ENCODE measurements around the gene CBLB. TPM values are rescaled to one million over a fixed set of nuclear protein-coding genes. Genes with fewer than 3 reads are reported as not detected.
"Not testable (repeated sequence)": the region's sequence is repeated elsewhere in the genome, so short reads cannot be mapped to it uniquely, and the experiment has no call there.

Gene CBLB
- total RNA-seq, 2 donors from 2014 or later, result 28.2 to 62.8 TPM

- no peaks in the 10 kb centered on the region for H3K9me3 ChIP-seq
- no peaks in the 10 kb centered on the region for H3K36me3 ChIP-seq
- H3K4me1 ChIP-seq (replicated peaks), result no peaks in the 10 kb centered on the region
- no peak for DNase-seq (ENCODE audit: low spot score)
- H3K27me3 ChIP-seq (replicated peaks; ENCODE audit: insufficient read depth), result no peaks in the 10 kb centered on the region
- WGBS, result 74% methylated on average over 3 of the region's 3 CpGs
- no peak overlapping the region for H3K4me3 ChIP-seq
- TF ChIP-seq POLR2A (IDR thresholded peaks at IDR 0.05), result no peak
- TF ChIP-seq POLR2AphosphoS5 (IDR thresholded peaks at IDR 0.05), result no peak
- TF ChIP-seq CTCF (IDR thresholded peaks at IDR 0.05), result no peak
- intact Hi-C loops (cut with DNase I), result no loop called here
- H3K27ac ChIP-seq, result no peak overlapping the region
Measured at GRCh38 chr3:105728771-105729312, 140.0 kb downstream of the CBLB start.

GRCh38 chr3:105727036-105727435, 141.8 kb downstream of the CBLB start:
- intact Hi-C loops (cut with DNase I); H3K27me3 ChIP-seq (replicated peaks; ENCODE audit: insufficient read depth); H3K4me3 ChIP-seq; DNase-seq (ENCODE audit: low spot score); H3K27ac ChIP-seq; H3K4me1 ChIP-seq (replicated peaks); H3K36me3 ChIP-seq; H3K9me3 ChIP-seq: not testable (repeated sequence)
- WGBS, result 97% methylated on average over 3 of the region's 3 CpGs

- intact Hi-C loops (cut with DNase I), result no loop called here
- no peak for DNase-seq (ENCODE audit: low spot score)
Measured at GRCh38 chr3:105722943-105723556, 145.8 kb downstream of the CBLB start.

GRCh38 chr3:105719791-105720190, 149.0 kb downstream of the CBLB start:
- H3K27ac ChIP-seq, result no peak overlapping the region
- 89% methylated on average over 12 of the region's 12 CpGs for WGBS
- intact Hi-C loops (cut with DNase I), result no loop called here
- H3K36me3 ChIP-seq, result no peaks in the 10 kb centered on the region
- TF ChIP-seq POLR2A (IDR thresholded peaks at IDR 0.05) (no peak), CTCF (IDR thresholded peaks at IDR 0.05) (no peak), POLR2AphosphoS5 (IDR thresholded peaks at IDR 0.05) (no peak)
- no peak for DNase-seq (ENCODE audit: low spot score)
- H3K27me3 ChIP-seq (replicated peaks; ENCODE audit: insufficient read depth), result no peaks in the 10 kb centered on the region
- no peaks in the 10 kb centered on the region for H3K9me3 ChIP-seq
- H3K4me3 ChIP-seq, result no peak overlapping the region
- H3K4me1 ChIP-seq (replicated peaks), result no peaks in the 10 kb centered on the region

More at GRCh38 chr3:105722943-105723556, 145.8 kb downstream of the CBLB start:
- no peaks in the 10 kb centered on the region for H3K4me1 ChIP-seq (replicated peaks)
- H3K4me3 ChIP-seq, result no peak overlapping the region
- no peak for TF ChIP-seq POLR2AphosphoS5 (IDR thresholded peaks at IDR 0.05)
- TF ChIP-seq CTCF (IDR thresholded peaks at IDR 0.05), result no peak
- no peak for TF ChIP-seq POLR2A (IDR thresholded peaks at IDR 0.05)
- H3K27ac ChIP-seq, result no peak overlapping the region
- H3K27me3 ChIP-seq (replicated peaks; ENCODE audit: insufficient read depth), result no peaks in the 10 kb centered on the region
- WGBS, result 88% methylated on average over 3 of the region's 3 CpGs
- H3K36me3 ChIP-seq, result no peaks in the 10 kb centered on the region
- no peaks in the 10 kb centered on the region for H3K9me3 ChIP-seq

- no peak for DNase-seq (ENCODE audit: low spot score)
- no peaks in the 10 kb centered on the region for H3K9me3 ChIP-seq
- intact Hi-C loops (cut with DNase I), result no loop called here
Measured at GRCh38 chr3:105715372-105715771, 153.4 kb downstream of the CBLB start.

More at GRCh38 chr3:105715372-105715771, 153.4 kb downstream of the CBLB start:
- no peak overlapping the region for H3K27ac ChIP-seq
- TF ChIP-seq CTCF (IDR thresholded peaks at IDR 0.05), result no peak
- no peak for TF ChIP-seq POLR2AphosphoS5 (IDR thresholded peaks at IDR 0.05)
- TF ChIP-seq POLR2A (IDR thresholded peaks at IDR 0.05), result no peak
- H3K36me3 ChIP-seq, result no peaks in the 10 kb centered on the region
- whole genome bisulfite sequencing, result 88% methylated on average over 3 of the region's 3 CpGs
- no peaks in the 10 kb centered on the region for H3K27me3 ChIP-seq (replicated peaks; ENCODE audit: insufficient read depth)
- no peak overlapping the region for H3K4me3 ChIP-seq
- no peaks in the 10 kb centered on the region for H3K4me1 ChIP-seq (replicated peaks)

Measured in prostate gland (tissue), 2 donors.